Neural cell (in vitro differentiated cells): ENCODE results near the gene CSNK1E.

Experiments used
- EP300 ChIP-seq: fragments of 450-650 bp; conservative IDR thresholded peaks from 2 replicates; pipeline ENCODE4 v1.6.1; 2014; ENCODE audit warnings: antibody characterized with exemption, mild to moderate bottlenecking, moderate library complexity; ENCODE audit not compliant: poor library complexity, severe bottlenecking
- EZH2 ChIP-seq: fragments of 200-600, 300-800 bp; shearing (Covaris generic), sonication (generic); IDR thresholded peaks from 2 replicates; pipeline ENCODE4 v1.6.1; 2014; ENCODE audit warnings: antibody characterized with exemption, low read length, borderline replicate concordance, mild to moderate bottlenecking; ENCODE audit not compliant: insufficient read depth, poor library complexity, severe bottlenecking
- SMC3 ChIP-seq: fragments of 450-650 bp; conservative IDR thresholded peaks from 2 replicates; pipeline ENCODE4 v1.6.1; 2014; ENCODE audit warnings: antibody characterized with exemption, mild to moderate bottlenecking, moderate library complexity; ENCODE audit not compliant: poor library complexity
- TF ChIP-seq, protein P1 (sequence below): fragments of 450-650 bp; IDR thresholded peaks from 2 replicates; pipeline ENCODE4 v1.5.1; 2014; ENCODE audit warnings: antibody characterized with exemption, mild to moderate bottlenecking, moderate library complexity; ENCODE audit not compliant: poor library complexity, severe bottlenecking
- TF ChIP-seq, protein P2 (sequence below): IDR thresholded peaks from 2 replicates; pipeline ENCODE4 v1.6.1; 2012; ENCODE audit warnings: borderline replicate concordance

DNA sequence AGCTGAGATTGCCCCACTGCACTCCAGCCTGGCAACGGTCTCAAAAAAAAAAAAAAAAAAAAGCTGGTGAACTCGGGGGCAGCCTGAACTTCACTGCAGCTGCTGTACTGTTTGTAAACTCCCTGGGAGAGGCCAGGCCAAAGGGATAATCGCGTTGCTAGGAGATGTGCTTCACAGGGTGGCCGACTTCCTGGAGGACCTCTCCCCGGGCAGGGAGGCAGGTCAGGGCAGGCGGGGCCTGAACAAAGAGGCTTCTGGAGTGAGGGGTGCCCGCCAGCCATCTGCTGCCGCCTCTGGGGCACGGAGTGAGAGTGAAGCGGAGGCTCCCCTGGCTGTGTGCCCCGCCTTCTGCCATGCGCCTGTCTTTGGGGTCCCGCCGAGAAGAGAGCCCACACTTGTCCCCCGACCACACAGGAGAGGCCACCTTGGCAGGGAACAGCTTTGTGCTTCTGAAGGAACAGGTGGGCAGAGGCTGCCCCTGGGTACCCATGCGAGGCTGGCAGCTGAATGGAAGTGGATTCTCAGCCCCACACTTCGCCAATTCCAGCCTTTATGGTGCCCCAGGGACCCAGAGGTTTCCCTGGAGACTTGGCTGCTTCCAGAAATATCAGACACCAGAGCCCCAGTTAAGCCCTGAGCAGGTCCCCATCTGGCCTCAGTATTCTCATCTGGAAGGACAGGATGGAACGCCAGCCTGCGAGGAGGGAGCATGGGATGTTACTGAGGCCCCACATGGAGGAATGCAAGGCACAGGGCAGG, 74.0 kb downstream of the CSNK1E start:
- TF ChIP-seq, protein P1, sequence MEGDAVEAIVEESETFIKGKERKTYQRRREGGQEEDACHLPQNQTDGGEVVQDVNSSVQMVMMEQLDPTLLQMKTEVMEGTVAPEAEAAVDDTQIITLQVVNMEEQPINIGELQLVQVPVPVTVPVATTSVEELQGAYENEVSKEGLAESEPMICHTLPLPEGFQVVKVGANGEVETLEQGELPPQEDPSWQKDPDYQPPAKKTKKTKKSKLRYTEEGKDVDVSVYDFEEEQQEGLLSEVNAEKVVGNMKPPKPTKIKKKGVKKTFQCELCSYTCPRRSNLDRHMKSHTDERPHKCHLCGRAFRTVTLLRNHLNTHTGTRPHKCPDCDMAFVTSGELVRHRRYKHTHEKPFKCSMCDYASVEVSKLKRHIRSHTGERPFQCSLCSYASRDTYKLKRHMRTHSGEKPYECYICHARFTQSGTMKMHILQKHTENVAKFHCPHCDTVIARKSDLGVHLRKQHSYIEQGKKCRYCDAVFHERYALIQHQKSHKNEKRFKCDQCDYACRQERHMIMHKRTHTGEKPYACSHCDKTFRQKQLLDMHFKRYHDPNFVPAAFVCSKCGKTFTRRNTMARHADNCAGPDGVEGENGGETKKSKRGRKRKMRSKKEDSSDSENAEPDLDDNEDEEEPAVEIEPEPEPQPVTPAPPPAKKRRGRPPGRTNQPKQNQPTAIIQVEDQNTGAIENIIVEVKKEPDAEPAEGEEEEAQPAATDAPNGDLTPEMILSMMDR, result no peak
- TF ChIP-seq SMC3 (no peak), EZH2 (no peak), EP300 (no peak)
- TF ChIP-seq, protein P2, sequence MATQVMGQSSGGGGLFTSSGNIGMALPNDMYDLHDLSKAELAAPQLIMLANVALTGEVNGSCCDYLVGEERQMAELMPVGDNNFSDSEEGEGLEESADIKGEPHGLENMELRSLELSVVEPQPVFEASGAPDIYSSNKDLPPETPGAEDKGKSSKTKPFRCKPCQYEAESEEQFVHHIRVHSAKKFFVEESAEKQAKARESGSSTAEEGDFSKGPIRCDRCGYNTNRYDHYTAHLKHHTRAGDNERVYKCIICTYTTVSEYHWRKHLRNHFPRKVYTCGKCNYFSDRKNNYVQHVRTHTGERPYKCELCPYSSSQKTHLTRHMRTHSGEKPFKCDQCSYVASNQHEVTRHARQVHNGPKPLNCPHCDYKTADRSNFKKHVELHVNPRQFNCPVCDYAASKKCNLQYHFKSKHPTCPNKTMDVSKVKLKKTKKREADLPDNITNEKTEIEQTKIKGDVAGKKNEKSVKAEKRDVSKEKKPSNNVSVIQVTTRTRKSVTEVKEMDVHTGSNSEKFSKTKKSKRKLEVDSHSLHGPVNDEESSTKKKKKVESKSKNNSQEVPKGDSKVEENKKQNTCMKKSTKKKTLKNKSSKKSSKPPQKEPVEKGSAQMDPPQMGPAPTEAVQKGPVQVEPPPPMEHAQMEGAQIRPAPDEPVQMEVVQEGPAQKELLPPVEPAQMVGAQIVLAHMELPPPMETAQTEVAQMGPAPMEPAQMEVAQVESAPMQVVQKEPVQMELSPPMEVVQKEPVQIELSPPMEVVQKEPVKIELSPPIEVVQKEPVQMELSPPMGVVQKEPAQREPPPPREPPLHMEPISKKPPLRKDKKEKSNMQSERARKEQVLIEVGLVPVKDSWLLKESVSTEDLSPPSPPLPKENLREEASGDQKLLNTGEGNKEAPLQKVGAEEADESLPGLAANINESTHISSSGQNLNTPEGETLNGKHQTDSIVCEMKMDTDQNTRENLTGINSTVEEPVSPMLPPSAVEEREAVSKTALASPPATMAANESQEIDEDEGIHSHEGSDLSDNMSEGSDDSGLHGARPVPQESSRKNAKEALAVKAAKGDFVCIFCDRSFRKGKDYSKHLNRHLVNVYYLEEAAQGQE, result no peak
